Fibroblast of lung (primary cell): ENCODE results near the gene ZNF594. TPM values are rescaled to one million over a fixed set of nuclear protein-coding genes. Genes with fewer than 3 reads are reported as not detected.

Experiments
- DNase-seq, 2 donors: peaks; one replicate each; pipeline versions ENCODE4 v3.0.0 to v3.0.0-alpha.2; 2010; ENCODE audit warnings: low read depth in 2 of 2
- H2AFZ ChIP-seq: 2 replicates; pipeline ENCODE4 v1.5.1; 2012; ENCODE audit warnings: low read length, control low read depth, inconsistent platforms
- H3K27ac ChIP-seq: 2 replicates; pipeline ENCODE4 v1.5.1; 2011; ENCODE audit warnings: low read length, control low read depth; ENCODE audit not compliant: insufficient read depth
- H3K27me3 ChIP-seq: 2 replicates; pipeline ENCODE4 v1.5.1; 2011; ENCODE audit warnings: mild to moderate bottlenecking, low read length; ENCODE audit not compliant: control insufficient read depth, insufficient read depth
- H3K36me3 ChIP-seq: 2 replicates; pipeline ENCODE4 v1.5.1; 2011; ENCODE audit warnings: low read length; ENCODE audit not compliant: control insufficient read depth, insufficient read depth
- H3K4me1 ChIP-seq: 2 replicates; pipeline ENCODE4 v1.5.1; 2011; ENCODE audit warnings: low read length; ENCODE audit not compliant: control insufficient read depth, insufficient read depth; ENCODE audit errors: extremely low read depth
- H3K4me2 ChIP-seq: 2 replicates; pipeline ENCODE4 v1.5.1; 2011; ENCODE audit warnings: low read length, control low read depth; ENCODE audit not compliant: insufficient read depth; ENCODE audit errors: extremely low read depth
- H3K4me3 ChIP-seq, 4 experiments: fragments of 200-600 bp in 1 of 4; sonication (generic) in 1 of 4; replicated peaks in 1 of 4; 2 replicates each; pipeline ENCODE4 v1.5.1; 2011 to 2016; ENCODE audit warnings: low read length in 4 of 4, low read depth in 3 of 4, mild to moderate bottlenecking in 3 of 4, control low read depth in 2 of 4, inconsistent platforms in 1 of 4, mixed read lengths in 1 of 4; ENCODE audit not compliant: insufficient read depth in 1 of 4; ENCODE audit errors: control extremely low read depth in 1 of 4
- H3K79me2 ChIP-seq: 2 replicates; pipeline ENCODE4 v1.5.1; 2012; ENCODE audit warnings: mild to moderate bottlenecking, low read length, inconsistent platforms; ENCODE audit not compliant: control insufficient read depth, insufficient read depth
- H3K9ac ChIP-seq: 2 replicates; pipeline ENCODE4 v1.5.1; 2011; ENCODE audit warnings: mild to moderate bottlenecking, low read length, control low read depth; ENCODE audit not compliant: insufficient read depth
- H3K9me3 ChIP-seq: 2 replicates; pipeline ENCODE4 v1.5.1; 2012; ENCODE audit warnings: low read depth, low read length; ENCODE audit not compliant: control insufficient read depth, insufficient read depth
- H4K20me1 ChIP-seq: 2 replicates; pipeline ENCODE4 v1.5.1; 2011; ENCODE audit warnings: low read length; ENCODE audit not compliant: control insufficient read depth, insufficient read depth; ENCODE audit errors: extremely low read depth
- EZH2 ChIP-seq: IDR thresholded peaks from 2 replicates; pipeline ENCODE4 v1.5.1; 2012; ENCODE audit warnings: low read length, control low read depth, mild to moderate bottlenecking; ENCODE audit errors: missing control alignments
- polyA plus RNA-seq, 2 donors: library from polyadenylated mRNA; depleted of rRNA in 1 of 2; stranded (reverse) in 1 of 2; unstranded in 1 of 2; fragments of >200 nt; gene quantifications; 2 replicates each; pipeline ENCODE4 v1.2.1, GENCODE V29; 2011 to 2012; ENCODE audit warnings: missing spikeins in 1 of 2
- total RNA-seq: library from RNA; depleted of rRNA; stranded (reverse); fragments of >200 nt; gene quantifications from 2 replicates; pipeline ENCODE4 v1.2.1, GENCODE V29; 2014
- TF ChIP-seq, protein P1 (sequence below), 2 donors: IDR thresholded peaks in 1 of 2; conservative IDR thresholded peaks in 1 of 2; 1 replicate in 1 of 2; 2 replicates in 1 of 2; pipeline ENCODE4 v1.5.1; 2011 to 2012; ENCODE audit warnings: low read length in 2 of 2, control low read depth in 1 of 2, inconsistent platforms in 1 of 2, low read depth in 1 of 2, mild to moderate bottlenecking in 1 of 2

ZNF594 gene
- total and polyA plus RNA-seq, 2 donors (not counting 1 experiment from before 2014, with no cell fraction given) = 2.9 to 8.3 TPM

DNA sequence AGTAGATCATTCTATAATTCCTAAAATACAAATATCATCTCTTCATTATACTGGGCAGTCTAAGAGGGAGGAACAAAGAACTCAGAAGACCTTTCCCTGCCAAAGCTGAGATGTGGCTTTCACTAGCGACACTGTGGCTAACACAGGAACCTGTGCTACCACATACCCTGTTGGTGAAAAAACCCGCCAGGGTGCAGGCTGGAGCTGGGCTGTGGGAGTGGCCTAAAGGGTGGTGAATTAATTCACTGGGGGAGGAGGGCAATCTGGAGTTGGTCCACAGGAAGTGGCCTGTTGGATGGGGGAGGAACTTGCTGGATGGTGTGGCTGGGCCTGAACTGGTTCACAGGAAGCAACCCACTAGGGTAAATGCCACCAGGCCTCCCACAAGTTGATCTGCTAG, 7.4 kb downstream of the ZNF594 start:
- Histone ChIP-seq H2AFZ (no peak overlapping the region), H3K79me2 (no peaks in the 10 kb centered on the region), H3K27me3 (no peaks in the 10 kb centered on the region), H3K4me2 (no peak overlapping the region), H3K4me1 (no peaks in the 10 kb centered on the region), H3K4me3 (no peak overlapping the region), H3K9me3 (peaks cover 6% of the 10 kb centered on the region), H3K27ac (no peak overlapping the region), H3K36me3 (no peaks in the 10 kb centered on the region), H4K20me1 (no peaks in the 10 kb centered on the region), H3K9ac (no peak overlapping the region)
- DNase-seq = no peak
- TF ChIP-seq EZH2 = no peak
- TF ChIP-seq, protein P1, sequence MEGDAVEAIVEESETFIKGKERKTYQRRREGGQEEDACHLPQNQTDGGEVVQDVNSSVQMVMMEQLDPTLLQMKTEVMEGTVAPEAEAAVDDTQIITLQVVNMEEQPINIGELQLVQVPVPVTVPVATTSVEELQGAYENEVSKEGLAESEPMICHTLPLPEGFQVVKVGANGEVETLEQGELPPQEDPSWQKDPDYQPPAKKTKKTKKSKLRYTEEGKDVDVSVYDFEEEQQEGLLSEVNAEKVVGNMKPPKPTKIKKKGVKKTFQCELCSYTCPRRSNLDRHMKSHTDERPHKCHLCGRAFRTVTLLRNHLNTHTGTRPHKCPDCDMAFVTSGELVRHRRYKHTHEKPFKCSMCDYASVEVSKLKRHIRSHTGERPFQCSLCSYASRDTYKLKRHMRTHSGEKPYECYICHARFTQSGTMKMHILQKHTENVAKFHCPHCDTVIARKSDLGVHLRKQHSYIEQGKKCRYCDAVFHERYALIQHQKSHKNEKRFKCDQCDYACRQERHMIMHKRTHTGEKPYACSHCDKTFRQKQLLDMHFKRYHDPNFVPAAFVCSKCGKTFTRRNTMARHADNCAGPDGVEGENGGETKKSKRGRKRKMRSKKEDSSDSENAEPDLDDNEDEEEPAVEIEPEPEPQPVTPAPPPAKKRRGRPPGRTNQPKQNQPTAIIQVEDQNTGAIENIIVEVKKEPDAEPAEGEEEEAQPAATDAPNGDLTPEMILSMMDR (conservative IDR thresholded peaks at IDR 0.05 in 1 of 2, IDR thresholded peaks at IDR 0.05 in 1 of 2; ENCODE audit: low read depth in 1 of 2, low read length in 2 of 2) = no peak

DNA sequence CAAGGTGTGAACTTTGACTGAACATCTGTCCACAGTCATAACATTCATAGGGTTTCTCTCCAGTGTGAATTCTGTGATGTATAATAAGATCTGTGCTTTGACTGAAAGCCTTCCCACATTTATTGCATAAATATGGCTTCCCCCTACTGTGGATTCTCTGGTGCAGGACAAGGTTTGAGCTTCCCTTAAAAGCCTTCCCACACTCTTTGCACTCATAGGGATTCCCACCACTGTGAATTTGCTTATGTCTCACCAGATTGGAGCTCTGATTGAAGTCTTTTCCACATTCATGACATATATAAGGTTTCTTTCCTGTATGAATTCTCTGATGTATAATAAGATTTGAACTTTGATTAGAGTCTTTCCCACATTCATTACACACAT, 8.3 kb downstream of the ZNF594 start:
- TF ChIP-seq, protein P1 (conservative IDR thresholded peaks at IDR 0.05 in 1 of 2, IDR thresholded peaks at IDR 0.05 in 1 of 2; ENCODE audit: low read depth in 1 of 2, low read length in 2 of 2) = no peak
- no peak for TF ChIP-seq EZH2
- no peaks in the 10 kb centered on the region for H3K36me3 ChIP-seq

DNA sequence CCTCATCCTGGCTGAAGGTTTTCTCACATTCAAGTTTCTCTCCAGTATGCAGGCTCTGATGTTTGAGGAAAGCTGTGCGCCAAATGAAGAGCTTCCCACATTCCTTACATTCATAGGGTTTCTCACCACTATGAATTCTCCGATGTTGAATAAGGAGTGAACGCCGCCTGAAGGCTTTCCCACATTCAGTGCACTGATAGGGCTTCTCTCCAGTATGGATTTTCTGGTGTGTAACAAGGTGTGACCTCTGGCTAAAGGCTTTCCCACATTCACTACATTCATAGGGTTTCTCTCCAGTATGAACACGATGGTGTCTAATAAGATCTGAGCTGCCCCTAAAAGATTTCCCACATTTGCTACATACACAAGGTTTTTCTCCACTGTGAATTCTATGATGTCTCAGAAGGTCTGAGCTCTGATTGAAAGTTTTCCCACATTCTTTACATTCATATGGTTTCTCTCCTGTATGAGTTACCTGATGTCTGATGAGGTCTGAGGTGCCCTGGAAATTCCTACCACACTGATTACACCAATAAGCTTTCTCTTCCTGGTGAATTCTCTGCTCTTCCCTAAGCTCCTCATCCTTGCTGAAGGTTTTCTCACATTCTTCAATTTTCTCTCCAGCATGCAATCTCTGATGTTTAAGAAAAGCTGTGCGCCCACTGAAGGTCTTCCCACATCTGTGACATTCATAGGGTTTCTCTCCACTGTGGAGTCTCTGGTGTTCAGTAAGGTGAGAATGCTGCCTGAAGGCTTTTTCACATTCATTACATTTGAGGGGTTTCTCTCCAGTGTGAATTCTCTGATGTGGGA, 8.9 kb downstream of the ZNF594 start:
- H3K4me3 ChIP-seq = no peak overlapping the region
- H3K36me3 ChIP-seq = no peaks in the 10 kb centered on the region
- H3K27me3 ChIP-seq = no peaks in the 10 kb centered on the region
- DNase-seq = no peak
- peaks cover 6% of the 10 kb centered on the region for H3K9me3 ChIP-seq
- no peaks in the 10 kb centered on the region for H3K79me2 ChIP-seq
- H3K27ac ChIP-seq = no peak overlapping the region
- H3K4me1 ChIP-seq = no peaks in the 10 kb centered on the region
- H4K20me1 ChIP-seq = no peaks in the 10 kb centered on the region
- no peak overlapping the region for H2AFZ ChIP-seq
- H3K9ac ChIP-seq = no peak overlapping the region
- no peak overlapping the region for H3K4me2 ChIP-seq
- no peak for TF ChIP-seq EZH2

More for the DNA sequence above, 8.3 kb downstream of the ZNF594 start:
- Histone ChIP-seq H3K27ac (no peak overlapping the region), H2AFZ (no peak overlapping the region), H4K20me1 (no peaks in the 10 kb centered on the region), H3K9me3 (peaks cover 6% of the 10 kb centered on the region), H3K79me2 (no peaks in the 10 kb centered on the region), H3K4me3 (no peak overlapping the region), H3K27me3 (no peaks in the 10 kb centered on the region), H3K4me1 (no peaks in the 10 kb centered on the region), H3K4me2 (no peak overlapping the region), H3K9ac (no peak overlapping the region)
- no peak for DNase-seq
